ENCODE measurements around the gene PHF12. TPM values are rescaled to one million over a fixed set of nuclear protein-coding genes. Genes with fewer than 3 reads are reported as not detected.

The PHF12 gene
- total RNA-seq, 1 donor from 2014 or later = 7.1 TPM

DNA sequence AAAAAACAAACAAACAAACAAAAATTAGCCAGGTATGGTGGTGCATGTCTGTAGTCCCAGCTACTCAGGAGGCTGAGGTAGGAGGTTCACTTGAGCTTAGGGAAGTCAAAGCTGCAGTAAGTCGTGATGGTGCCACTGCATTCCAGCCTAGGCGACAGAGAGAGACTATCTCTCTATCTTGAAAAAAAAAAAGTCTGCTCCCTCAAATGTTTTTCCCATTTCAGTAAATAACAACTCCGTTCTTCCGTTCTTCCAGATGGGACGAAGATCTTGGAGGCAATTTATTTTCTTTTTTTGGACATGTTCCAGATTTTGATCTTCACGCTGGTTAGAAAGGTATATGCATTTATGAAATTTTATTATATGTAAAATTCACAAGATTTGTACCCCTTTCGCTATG, 77.5 kb downstream of the PHF12 start:
- TF ChIP-seq, protein P1, sequence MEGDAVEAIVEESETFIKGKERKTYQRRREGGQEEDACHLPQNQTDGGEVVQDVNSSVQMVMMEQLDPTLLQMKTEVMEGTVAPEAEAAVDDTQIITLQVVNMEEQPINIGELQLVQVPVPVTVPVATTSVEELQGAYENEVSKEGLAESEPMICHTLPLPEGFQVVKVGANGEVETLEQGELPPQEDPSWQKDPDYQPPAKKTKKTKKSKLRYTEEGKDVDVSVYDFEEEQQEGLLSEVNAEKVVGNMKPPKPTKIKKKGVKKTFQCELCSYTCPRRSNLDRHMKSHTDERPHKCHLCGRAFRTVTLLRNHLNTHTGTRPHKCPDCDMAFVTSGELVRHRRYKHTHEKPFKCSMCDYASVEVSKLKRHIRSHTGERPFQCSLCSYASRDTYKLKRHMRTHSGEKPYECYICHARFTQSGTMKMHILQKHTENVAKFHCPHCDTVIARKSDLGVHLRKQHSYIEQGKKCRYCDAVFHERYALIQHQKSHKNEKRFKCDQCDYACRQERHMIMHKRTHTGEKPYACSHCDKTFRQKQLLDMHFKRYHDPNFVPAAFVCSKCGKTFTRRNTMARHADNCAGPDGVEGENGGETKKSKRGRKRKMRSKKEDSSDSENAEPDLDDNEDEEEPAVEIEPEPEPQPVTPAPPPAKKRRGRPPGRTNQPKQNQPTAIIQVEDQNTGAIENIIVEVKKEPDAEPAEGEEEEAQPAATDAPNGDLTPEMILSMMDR (IDR thresholded peaks at IDR 0.05; ENCODE audit: insufficient read depth, low read length, severe bottlenecking) = no peak
- Histone ChIP-seq H3K4me3 (ENCODE audit: low read depth, low read length) (no peak overlapping the region), H3K27me3 (ENCODE audit: control insufficient read depth, insufficient read depth, low read length) (no peaks in the 10 kb centered on the region), H3K36me3 (ENCODE audit: control insufficient read depth, insufficient read depth, low read length) (peaks cover under 1% of the 10 kb centered on the region)
- no peak for FAIRE-seq
- no peak for DNase-seq (ENCODE audit: low read depth)

DNA sequence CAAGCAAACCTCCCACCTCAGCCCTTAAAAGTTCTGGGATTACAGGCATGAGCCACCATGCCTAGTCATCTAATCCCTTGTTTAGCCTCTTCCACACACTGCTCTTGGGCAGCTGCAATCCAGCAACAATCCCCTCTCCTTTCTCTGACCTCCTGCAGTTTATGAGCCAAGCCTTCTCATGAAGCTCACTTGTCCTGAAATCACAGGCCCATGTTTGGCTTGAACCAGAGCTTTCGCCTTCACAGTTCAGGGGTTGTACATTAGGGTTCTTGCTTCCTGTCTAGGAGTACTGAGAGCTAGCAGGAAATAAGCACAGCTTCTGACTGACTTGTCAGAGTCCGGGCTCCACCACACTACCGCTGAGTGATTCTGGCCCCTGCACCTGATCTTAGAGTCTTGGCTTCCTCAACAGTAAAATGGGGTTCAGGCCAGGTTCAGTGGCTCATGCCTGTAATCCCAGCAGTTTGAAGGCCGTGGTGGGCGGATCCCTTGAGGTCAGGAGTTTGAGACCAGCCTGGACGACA, 80.2 kb downstream of the PHF12 start:
- FAIRE-seq = no peak
- no peak for DNase-seq (ENCODE audit: low read depth)
- no peak overlapping the region for H3K4me3 ChIP-seq (ENCODE audit: low read depth, low read length)
- no peaks in the 10 kb centered on the region for H3K36me3 ChIP-seq (ENCODE audit: control insufficient read depth, insufficient read depth, low read length)
- TF ChIP-seq, protein P1 (IDR thresholded peaks at IDR 0.05; ENCODE audit: insufficient read depth, low read length, severe bottlenecking) = no peak
- no peaks in the 10 kb centered on the region for H3K27me3 ChIP-seq (ENCODE audit: control insufficient read depth, insufficient read depth, low read length)

DNA sequence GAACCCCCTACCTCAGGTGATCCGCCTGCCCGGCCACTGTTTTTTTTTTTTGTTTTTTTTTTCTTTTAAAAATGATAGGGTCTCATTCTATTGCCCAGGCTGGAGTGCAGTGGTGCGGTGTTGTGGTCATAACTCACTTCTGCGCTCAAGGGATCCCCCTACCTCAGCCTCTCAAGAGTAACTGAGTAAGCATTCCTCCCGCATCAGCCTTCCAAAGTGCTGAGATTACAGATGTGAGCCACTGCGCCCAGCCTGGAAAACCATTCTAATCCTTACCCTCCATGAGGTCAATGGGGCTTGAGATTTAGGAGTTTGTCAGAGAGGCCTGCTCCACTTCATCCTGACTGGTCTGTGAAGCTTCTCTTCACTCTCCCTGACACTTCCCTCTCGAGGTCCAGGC, 84.0 kb downstream of the PHF12 start:
- H3K4me3 ChIP-seq (ENCODE audit: low read depth, low read length) = no peak overlapping the region
- H3K36me3 ChIP-seq (ENCODE audit: control insufficient read depth, insufficient read depth, low read length) = no peaks in the 10 kb centered on the region
- no peak for FAIRE-seq
- DNase-seq (ENCODE audit: low read depth) = no peak
- no peaks in the 10 kb centered on the region for H3K27me3 ChIP-seq (ENCODE audit: control insufficient read depth, insufficient read depth, low read length)
- TF ChIP-seq, protein P1 (IDR thresholded peaks at IDR 0.05; ENCODE audit: insufficient read depth, low read length, severe bottlenecking) = no peak

DNA sequence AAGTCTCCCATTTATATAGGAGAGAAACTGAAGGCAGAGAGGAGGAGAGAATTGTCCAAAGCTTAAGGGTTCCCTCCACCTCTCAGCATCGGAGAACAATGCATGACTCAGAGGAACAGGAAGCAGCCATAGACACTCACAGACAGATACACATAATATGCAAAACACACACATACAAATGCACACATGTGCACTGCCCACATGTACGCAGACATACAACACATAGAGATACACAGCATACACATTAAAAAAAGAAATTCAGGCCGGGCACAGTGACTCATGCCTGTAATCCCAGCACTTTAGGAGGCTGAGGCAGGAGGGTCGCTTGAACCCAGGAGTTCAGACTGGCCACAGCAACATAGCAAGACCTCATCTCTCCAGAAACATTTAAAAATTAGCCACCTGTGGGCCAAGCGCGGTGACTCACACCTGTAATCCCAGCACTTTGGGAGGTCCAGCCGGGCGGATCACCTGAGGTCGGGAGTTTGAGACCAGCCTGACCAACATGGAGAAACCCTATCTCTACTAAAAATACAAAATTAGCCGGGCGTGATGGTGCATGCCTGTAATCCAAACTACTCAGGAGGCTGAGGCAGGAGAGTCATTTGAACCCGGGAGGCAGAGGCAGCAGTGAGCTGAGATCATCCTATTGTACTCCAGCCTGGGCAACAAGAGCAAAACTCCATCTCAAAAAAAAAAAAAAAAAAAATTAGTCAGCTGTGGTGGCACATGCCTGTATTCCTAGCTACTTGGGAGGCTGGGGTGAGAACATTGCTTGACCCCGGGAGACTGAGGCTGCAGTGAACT, 85.2 kb downstream of the PHF12 start:
- H3K4me3 ChIP-seq (ENCODE audit: low read depth, low read length) = no peak overlapping the region
- TF ChIP-seq, protein P1 (IDR thresholded peaks at IDR 0.05; ENCODE audit: insufficient read depth, low read length, severe bottlenecking) = no peak
- no peak for FAIRE-seq
- no peaks in the 10 kb centered on the region for H3K36me3 ChIP-seq (ENCODE audit: control insufficient read depth, insufficient read depth, low read length)
- no peaks in the 10 kb centered on the region for H3K27me3 ChIP-seq (ENCODE audit: control insufficient read depth, insufficient read depth, low read length)
- DNase-seq (ENCODE audit: low read depth) = peak; percentile 48

DNA sequence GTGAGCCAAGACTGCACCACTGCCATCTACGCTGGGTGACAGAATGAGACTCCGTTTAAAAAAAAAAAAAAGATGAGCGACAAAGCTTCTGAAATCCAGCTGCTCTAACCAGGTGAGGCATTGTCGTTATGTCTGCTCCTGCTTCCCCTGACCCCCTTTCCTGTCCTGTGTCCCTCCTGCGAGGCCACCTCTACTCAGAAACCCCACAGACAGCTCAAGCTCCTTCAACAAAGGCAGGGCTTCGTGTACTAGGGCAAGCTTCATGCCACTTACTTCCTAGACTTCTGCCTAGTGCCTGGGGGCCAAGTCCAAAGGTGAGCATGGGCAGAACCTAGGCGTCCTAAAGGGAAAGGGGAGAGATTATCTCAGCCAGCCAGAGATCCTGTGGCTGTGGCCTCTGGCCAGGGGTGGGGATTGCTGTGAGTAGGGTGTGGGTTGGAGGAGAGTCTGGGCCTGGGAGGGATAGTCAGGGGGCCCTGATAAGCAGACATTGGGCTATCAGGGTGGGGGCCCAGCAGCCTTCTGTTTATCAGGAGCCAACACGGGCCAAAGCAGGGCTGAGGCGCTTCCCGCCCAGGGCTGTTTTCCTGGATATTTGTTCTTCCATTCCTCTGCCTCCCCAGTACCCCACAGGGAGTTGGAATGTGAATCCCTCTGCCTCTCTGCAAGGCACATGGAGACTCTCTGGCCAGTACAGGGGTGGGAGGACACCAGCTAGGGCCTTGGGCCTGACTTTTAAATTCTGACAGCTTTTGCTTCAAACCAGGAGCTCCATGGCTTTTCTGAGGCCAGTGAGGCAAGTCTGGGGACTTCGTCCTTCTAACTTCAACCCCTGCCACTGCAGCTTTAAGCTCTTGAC, 86.1 kb downstream of the PHF12 start:
- TF ChIP-seq, protein P1 (IDR thresholded peaks at IDR 0.05; ENCODE audit: insufficient read depth, low read length, severe bottlenecking) = no peak
- DNase-seq (ENCODE audit: low read depth) (no peak), FAIRE-seq (no peak)
- Histone ChIP-seq H3K4me3 (ENCODE audit: low read depth, low read length) (no peak overlapping the region), H3K36me3 (ENCODE audit: control insufficient read depth, insufficient read depth, low read length) (peaks cover 4% of the 10 kb centered on the region), H3K27me3 (ENCODE audit: control insufficient read depth, insufficient read depth, low read length) (no peaks in the 10 kb centered on the region)

Data from bronchial epithelial cell (primary cell).